HG03039 (cell line): ENCODE results near the gene NPHS1.

Experiments used
- ATAC-seq: cut with Tn5 transposase; IDR thresholded peaks from one replicate; pipeline ENCODE4 v1.9.1; 2021; ENCODE audit warnings: mild to moderate bottlenecking, moderate library complexity; ENCODE audit not compliant: unreplicated experiment

The NPHS1 gene

GRCh38 chr19:35789195-35789977, 62.9 kb downstream of the NPHS1 start:
- ATAC-seq = no peak

DNA sequence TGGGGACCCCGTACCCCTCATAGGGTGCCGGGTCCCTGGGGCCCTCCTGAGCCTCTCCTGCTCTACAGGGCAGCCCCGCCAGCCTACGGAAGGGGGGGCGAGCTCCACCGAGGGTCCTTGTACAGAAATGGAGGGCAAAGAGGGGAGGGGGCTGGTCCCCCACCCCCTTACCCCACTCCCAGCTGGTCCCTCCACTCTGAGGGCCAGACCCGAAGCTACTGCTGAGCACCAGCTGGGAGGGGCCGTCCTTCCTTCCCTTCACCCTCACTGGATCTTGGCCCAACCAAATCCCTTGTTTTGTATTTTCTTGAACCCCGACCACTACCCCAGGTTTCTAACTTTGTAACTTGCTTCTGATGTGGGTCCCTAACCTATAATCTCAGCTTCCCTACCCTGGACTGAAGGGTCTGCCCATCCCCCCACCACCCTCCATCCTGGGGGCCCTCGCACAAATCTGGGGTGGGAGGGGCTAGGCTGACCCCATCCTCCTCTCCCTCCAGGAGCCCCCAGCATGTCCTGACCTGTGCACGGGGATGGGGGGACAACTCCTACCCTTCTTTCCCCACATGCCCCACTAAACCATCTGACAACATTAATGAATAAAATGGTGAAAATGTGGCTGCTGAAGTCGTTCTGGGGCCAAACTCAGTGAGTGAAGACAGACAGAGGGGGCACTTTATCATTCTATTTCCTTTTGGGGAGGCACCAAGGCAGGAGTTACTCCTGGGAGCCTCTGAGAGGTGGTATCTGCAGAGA, 63.9 kb downstream of the NPHS1 start:
- no peak for ATAC-seq

DNA sequence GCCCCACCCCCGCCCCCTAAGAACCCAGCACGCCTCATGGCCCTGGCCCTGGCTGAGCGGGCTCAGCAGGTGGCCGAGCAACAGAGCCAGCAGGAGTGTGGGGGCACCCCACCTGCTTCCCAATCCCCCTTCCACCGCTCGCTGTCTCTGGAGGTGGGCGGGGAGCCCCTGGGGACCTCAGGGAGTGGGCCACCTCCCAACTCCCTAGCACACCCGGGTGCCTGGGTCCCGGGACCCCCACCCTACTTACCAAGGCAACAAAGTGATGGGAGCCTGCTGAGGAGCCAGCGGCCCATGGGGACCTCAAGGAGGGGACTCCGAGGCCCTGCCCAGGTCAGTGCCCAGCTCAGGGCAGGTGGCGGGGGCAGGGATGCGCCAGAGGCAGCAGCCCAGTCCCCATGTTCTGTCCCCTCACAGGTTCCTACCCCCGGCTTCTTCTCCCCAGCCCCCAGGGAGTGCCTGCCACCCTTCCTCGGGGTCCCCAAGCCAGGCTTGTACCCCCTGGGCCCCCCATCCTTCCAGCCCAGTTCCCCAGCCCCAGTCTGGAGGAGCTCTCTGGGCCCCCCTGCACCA, 65.0 kb downstream of the NPHS1 start:
- no peak for ATAC-seq

DNA sequence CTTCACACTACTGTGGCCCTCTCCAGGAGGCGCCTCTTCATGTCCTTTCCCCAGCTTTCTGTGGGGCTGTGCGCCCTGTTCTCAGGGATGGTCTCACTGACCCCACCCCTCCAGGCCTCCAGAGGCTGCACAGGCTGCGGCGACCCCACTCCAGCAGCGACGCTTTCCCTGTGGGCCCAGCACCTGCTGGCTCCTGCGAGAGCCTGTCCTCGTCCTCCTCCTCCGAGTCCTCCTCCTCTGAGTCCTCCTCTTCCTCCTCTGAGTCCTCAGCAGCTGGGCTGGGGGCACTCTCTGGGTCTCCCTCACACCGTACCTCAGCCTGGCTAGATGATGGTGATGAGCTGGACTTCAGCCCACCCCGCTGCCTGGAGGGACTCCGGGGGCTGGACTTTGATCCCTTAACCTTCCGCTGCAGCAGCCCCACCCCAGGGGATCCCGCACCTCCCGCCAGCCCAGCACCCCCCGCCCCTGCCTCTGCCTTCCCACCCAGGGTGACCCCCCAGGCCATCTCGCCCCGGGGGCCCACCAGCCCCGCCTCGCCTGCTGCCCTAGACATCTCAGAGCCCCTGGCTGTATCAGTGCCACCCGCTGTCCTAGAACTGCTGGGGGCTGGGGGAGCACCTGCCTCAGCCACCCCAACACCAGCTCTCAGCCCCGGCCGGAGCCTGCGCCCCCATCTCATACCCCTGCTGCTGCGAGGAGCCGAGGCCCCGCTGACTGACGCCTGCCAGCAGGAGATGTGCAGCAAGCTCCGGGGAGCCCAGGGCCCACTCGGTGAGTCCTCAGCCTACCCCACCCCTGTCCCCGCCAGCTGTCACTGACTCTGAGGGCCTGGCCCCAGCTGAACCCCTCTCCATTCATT, 65.8 kb downstream of the NPHS1 start:
- ATAC-seq = no peak

DNA sequence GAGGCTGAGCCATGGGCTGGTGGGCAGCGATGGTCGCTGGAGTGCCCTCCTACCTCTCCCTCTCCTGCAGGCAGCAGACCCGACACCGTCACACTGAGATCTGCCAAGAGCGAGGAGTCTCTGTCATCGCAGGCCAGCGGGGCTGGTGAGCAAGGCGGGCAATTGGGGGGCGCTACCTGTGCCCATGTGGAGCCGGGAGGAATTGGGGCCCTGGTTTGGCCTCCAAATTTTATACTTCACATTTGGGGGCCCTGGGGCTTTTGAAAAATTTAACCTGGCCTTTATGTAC, 67.0 kb downstream of the NPHS1 start:
- no peak for ATAC-seq

DNA sequence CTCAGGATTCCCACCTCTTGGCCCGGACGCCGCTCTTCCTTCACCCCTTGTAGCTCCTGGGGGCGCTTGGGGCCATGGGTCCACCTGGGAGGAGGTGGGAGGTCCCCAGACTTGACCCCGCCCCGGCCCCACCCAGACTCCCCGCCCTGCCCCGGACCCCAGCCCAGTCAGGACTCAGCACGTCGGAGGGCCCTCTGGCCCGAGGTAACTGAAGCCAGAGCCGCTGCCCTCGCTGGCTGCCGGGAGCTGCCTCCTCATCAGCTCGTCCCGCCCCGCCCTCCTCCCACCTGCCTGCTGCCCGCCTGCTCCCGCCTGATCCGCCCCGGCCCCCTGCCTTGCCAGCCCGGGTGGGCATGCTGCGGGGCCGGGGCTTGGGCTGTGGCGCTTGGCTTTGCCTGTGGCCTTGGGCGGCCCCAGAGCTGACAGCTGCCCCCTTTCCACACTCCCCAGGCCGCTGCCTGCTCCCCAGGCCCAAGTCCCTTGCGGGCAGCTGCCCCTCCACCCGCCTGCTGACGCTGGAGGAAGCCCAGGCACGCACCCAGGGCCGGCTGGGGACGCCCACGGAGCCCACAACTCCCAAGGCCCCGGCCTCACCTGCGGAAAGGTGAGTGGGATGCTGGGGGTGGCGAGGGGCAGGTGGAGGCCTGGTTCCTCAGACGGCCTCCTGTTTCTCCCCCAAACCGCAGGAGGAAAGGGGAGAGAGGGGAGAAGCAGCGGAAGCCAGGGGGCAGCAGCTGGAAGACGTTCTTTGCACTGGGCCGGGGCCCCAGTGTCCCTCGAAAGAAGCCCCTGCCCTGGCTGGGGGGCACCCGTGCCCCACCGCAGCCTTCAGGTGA, 67.6 kb downstream of the NPHS1 start:
- ATAC-seq = no peak

- ATAC-seq = no peak
Observed at GRCh38 chr19:35783469-35784434, 68.6 kb downstream of the NPHS1 start.

DNA sequence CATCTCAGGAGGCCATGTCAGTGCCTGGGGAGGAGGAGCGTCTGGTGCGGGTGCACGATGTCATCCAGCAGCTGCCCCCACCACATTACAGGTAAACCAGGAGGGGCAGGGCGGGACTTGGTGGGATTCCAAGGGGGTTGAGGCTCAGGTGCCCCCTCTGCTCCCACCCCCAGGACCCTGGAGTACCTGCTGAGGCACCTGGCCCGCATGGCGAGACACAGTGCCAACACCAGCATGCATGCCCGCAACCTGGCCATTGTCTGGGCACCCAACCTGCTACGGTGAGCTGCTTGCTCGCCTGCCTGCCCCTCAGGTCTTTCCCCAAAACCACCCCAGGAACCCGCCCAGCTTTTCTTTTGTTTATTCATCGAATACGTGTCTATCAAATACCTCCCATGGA, 69.7 kb downstream of the NPHS1 start:
- no peak for ATAC-seq

- ATAC-seq = no peak
Observed at GRCh38 chr19:35781650-35782049, 70.7 kb downstream of the NPHS1 start.

GRCh38 chr19:35780717-35781116, 71.6 kb downstream of the NPHS1 start:
- ATAC-seq = no peak

- no peak for ATAC-seq
Observed at GRCh38 chr19:35780058-35780457, 72.2 kb downstream of the NPHS1 start.

DNA sequence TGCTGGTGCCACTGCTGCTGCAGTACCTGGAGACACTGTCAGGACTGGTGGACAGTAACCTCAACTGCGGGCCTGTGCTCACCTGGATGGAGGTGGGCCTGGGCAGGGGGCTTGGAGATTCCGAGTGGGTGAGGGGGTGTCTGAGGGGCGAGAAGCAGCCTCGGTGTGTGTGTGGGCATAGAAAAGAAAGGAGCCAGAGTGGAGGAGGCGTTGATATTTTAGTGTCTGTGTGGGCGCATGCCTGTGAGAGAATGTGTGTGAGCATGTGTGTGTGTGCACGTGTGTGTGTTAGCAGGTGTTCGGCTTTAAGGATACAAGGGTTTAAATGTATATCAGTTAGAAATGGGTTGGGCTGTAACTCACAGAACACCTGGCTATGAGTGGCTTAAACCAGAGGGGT, 73.3 kb downstream of the NPHS1 start:
- no peak for ATAC-seq

- ATAC-seq = no peak
Observed at GRCh38 chr19:35777961-35778360, 74.3 kb downstream of the NPHS1 start.

DNA sequence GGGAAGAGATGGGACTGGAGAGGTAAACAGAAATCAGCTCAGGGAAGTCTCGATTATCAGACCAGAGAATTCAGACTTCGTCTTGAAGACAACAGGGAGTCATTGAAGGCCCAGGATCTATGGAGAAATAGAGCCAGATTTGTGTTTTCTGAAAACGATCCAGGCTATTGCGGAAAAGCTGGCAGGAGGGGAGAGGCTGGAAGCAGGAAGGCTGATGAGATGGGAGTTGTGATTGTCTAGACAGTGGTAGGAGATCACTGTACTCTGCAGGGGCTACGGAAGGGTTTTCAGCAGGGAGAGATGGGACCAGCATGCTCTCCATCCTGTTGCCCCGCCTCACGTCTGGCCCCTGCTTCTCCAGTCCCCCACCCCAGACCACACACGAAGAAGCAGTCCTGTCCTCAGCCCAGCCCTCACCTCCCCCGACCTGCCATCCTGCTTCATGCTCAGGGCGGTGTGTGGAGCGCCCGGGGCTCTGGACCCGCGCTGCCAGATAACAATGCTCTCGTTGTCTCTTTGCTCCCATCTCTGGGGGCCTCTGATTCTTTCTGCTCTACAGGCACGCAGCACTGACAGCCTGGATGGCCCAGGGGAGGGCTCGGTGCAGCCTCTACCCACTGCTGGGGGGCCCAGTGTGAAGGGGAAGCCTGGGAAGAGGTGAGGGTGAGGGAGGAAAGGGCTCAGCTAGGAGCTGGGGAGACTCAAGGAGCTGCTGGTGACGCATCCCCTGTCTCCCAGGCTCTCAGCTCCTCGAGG, 75.0 kb downstream of the NPHS1 start:
- no peak for ATAC-seq

DNA sequence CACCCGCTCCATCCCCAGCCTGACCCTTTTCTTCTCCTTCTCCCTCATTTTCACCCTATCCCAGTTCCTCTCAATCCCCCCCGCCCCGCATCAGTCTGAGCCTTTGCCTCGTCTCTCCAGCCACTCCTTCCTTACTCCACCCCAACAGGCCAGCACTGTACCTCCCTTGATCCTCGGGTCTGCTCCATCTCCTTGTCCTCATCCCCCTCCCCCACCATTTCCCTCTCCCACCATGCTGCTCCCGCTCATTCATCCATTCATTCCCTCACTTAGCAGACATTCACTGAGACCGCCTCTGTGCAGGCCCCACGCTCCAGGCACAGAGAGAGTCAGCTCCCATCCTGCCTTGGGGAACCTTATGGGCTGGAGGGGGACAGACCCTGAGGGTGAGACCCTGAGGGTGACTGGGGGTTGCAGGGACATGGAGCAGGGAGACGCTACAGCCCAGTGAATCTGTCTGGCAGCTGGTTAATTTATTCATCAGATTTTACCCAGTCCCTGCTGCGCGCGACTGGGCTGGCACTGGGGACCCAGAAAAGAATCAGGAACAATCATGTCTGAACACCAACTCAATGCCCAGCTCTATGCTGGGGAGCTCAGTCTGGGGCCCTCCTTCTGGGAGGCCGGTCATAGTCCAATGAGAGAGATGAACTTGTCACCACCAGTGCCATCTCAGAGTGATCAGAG, 76.1 kb downstream of the NPHS1 start:
- ATAC-seq = no peak
